Mucosa of descending colon (tissue), 3 donors: ENCODE results near the gene GTF2IRD1. TPM values are rescaled to one million over a fixed set of nuclear protein-coding genes. Genes with fewer than 3 reads are reported as not detected.

Experiments used
- ATAC-seq: fragments of 200-7000 bp; cut with Tn5 transposase; one replicate; pipeline ENCODE4 v1.9.1; 2020; ENCODE audit warnings: mild to moderate bottlenecking, moderate library complexity
- DNase-seq, 3 donors: peaks; one replicate each; pipeline ENCODE4 v3.0.0-alpha.2; 2020
- H3K36me3 ChIP-seq: fragments of 200-600 bp; one replicate; pipeline ENCODE4 v1.8.0; 2021; ENCODE audit warnings: low read depth, mild to moderate bottlenecking
- H3K4me1 ChIP-seq: fragments of 200-600 bp; one replicate; pipeline ENCODE4 v1.8.0; 2021; ENCODE audit warnings: low read depth, mild to moderate bottlenecking
- H3K4me3 ChIP-seq: fragments of 200-600 bp; one replicate; pipeline ENCODE4 v1.8.0; 2021; ENCODE audit warnings: mild to moderate bottlenecking
- H3K9me3 ChIP-seq: fragments of 200-600 bp; one replicate; pipeline ENCODE4 v1.8.0; 2021; ENCODE audit warnings: mild to moderate bottlenecking
- CTCF ChIP-seq: fragments of 200-600 bp; IDR thresholded peaks from one replicate; pipeline ENCODE4 v1.8.0; 2022; ENCODE audit warnings: antibody characterized with exemption, mild to moderate bottlenecking
- intact Hi-C, 2 donors: fragments of 100-400 bp; cut with DNase I in 1 of 2; cut with micrococcal nuclease in 1 of 2; formaldehyde crosslinking; loops; one replicate each; pipeline versions ENCODE4 v1.11.0 to v1.11.1; 2022; cut with DNase I, micrococcal nuclease
- total RNA-seq, 3 donors: library from RNA; stranded (reverse); fragmentation: NEBNext Ultra II Directional in 2 of 3; extraction: Animal tissue kit (Norgen Biotek cat#: 25700) in 2 of 3; gene quantifications; one replicate each; pipeline versions ENCODE4 v1.2.1 to v1.2.4, GENCODE V29; 2021 to 2023
- donor health status: DM: no; HTN: no; CAD: no; lungs with moderate emphysema.
- donor health status: DM: no; HTN: no; CAD: no.
- donor health status: DM: no; HTN: yes; CAD: no.

Gene GTF2IRD1
- total RNA-seq, 3 donors from 2014 or later, result 10.5 to 30.7 (median 12.7) TPM

- ATAC-seq (peak; percentile 27), DNase-seq (peak in 2 of 3 donors; percentile 28 to 63)
- TF ChIP-seq CTCF, result no peak
- Histone ChIP-seq H3K4me3 (no peak overlapping the region), H3K4me1 (peaks cover 26% of the 10 kb centered on the region), H3K9me3 (no peaks in the 10 kb centered on the region), H3K36me3 (no peaks in the 10 kb centered on the region)
- intact Hi-C loops, result no loop called here
These were observed 21.7 kb downstream of the GTF2IRD1 start for GRCh38 chr7:74475243-74475986.

- Histone ChIP-seq H3K36me3 (no peaks in the 10 kb centered on the region), H3K9me3 (no peaks in the 10 kb centered on the region), H3K4me3 (no peak overlapping the region), H3K4me1 (peaks cover 31% of the 10 kb centered on the region)
- TF ChIP-seq CTCF, result no peak
- ATAC-seq (no peak), DNase-seq (no peak)
- intact Hi-C loops, result no loop called here
These were observed 22.3 kb downstream of the GTF2IRD1 start for GRCh38 chr7:74475987-74476350.

- no peak for TF ChIP-seq CTCF
- intact Hi-C loops, result no loop called here
- DNase-seq, result no peak
- H3K4me1 ChIP-seq, result peaks cover 31% of the 10 kb centered on the region
- no peaks in the 10 kb centered on the region for H3K9me3 ChIP-seq
- no peak for ATAC-seq
- H3K4me3 ChIP-seq, result no peak overlapping the region
- no peaks in the 10 kb centered on the region for H3K36me3 ChIP-seq
These were observed 22.9 kb downstream of the GTF2IRD1 start for GRCh38 chr7:74476626-74477025.

- Histone ChIP-seq H3K36me3 (no peaks in the 10 kb centered on the region), H3K9me3 (no peaks in the 10 kb centered on the region), H3K4me1 (peaks cover 35% of the 10 kb centered on the region), H3K4me3 (no peak overlapping the region)
- TF ChIP-seq CTCF, result no peak
- intact Hi-C loops, result no loop called here
- DNase-seq (no peak), ATAC-seq (no peak)
These were observed 25.0 kb downstream of the GTF2IRD1 start for GRCh38 chr7:74478671-74479065.

- intact Hi-C loops, result no loop called here
- no peak for TF ChIP-seq CTCF
- Histone ChIP-seq H3K4me1 (peaks cover 38% of the 10 kb centered on the region), H3K4me3 (no peak overlapping the region), H3K36me3 (no peaks in the 10 kb centered on the region), H3K9me3 (no peaks in the 10 kb centered on the region)
- ATAC-seq (peak; percentile 45), DNase-seq (peak; percentile 53 to 81 (median 72))
These were observed 25.5 kb downstream of the GTF2IRD1 start for GRCh38 chr7:74479066-74479781.
